HepG2 (cell line): Measurements from ENCODE around the gene TPM3. TPM values are rescaled to one million over a fixed set of nuclear protein-coding genes. Genes with fewer than 3 reads are reported as not detected.

Experiments
- CENPT ChIP-seq: sonication (generic); formaldehyde crosslinking; IDR thresholded peaks from 2 replicates; pipeline ENCODE4 v1.8.0; 2022; ENCODE audit warnings: low read depth, mild to moderate bottlenecking, moderate library complexity, missing genetic modification reagents
- FOXC1 ChIP-seq: sonication (generic); formaldehyde crosslinking; IDR thresholded peaks from 2 replicates; pipeline ENCODE4 v1.8.0; 2022; ENCODE audit warnings: mild to moderate bottlenecking, missing genetic modification reagents, borderline replicate concordance
- FOXO4 ChIP-seq: sonication (generic); formaldehyde crosslinking; conservative IDR thresholded peaks from 2 replicates; pipeline ENCODE4 v1.8.1; 2023; ENCODE audit warnings: missing genetic modification reagents
- NFE2 ChIP-seq: sonication (generic); formaldehyde crosslinking; IDR thresholded peaks from 2 replicates; pipeline ENCODE4 v1.4.0; 2020; ENCODE audit warnings: missing genetic modification reagents
- NFKB2 ChIP-seq: sonication (generic); formaldehyde crosslinking; IDR thresholded peaks from 2 replicates; pipeline ENCODE4 v1.4.0; 2020; ENCODE audit warnings: missing genetic modification reagents, borderline replicate concordance
- PHF20 ChIP-seq: sonication (generic); formaldehyde crosslinking; IDR thresholded peaks from 2 replicates; pipeline ENCODE4 v1.5.0; 2020; ENCODE audit warnings: mild to moderate bottlenecking, missing genetic modification reagents
- PLRG1 ChIP-seq: fragments of 450-650 bp; conservative IDR thresholded peaks from 2 replicates; pipeline ENCODE4 v1.6.1; 2016
- ZNF10 ChIP-seq: sonication (generic); formaldehyde crosslinking; IDR thresholded peaks from 2 replicates; pipeline ENCODE4 v1.4.0; 2020; ENCODE audit warnings: mild to moderate bottlenecking, low read depth, missing genetic modification reagents, borderline replicate concordance
- ZNF251 ChIP-seq: sonication (generic); formaldehyde crosslinking; IDR thresholded peaks from 2 replicates; pipeline ENCODE4 v1.9.0; 2021; ENCODE audit warnings: mild to moderate bottlenecking, missing genetic modification reagents
- ZNF350 ChIP-seq: sonication (generic); formaldehyde crosslinking; IDR thresholded peaks from 2 replicates; pipeline ENCODE4 v1.4.0; 2020; ENCODE audit warnings: mild to moderate bottlenecking, low read depth, missing genetic modification reagents, borderline replicate concordance
- polyA plus RNA-seq, 8 experiments: library from polyadenylated mRNA; depleted of rRNA in 3 of 8; stranded (reverse) in 7 of 8; unstranded in 1 of 8; fragments of >200 nt; fragmentation: Illumina TruSeq in 4 of 8; extraction: Trizol in 4 of 8; gene quantifications; 2 replicates each; pipeline versions ENCODE4 v1.2.1 to v1.2.3, GENCODE V29; 2011 to 2016; ENCODE audit warnings: low read depth in 4 of 8, missing spikeins in 1 of 8, mixed read lengths in 1 of 8; ENCODE audit not compliant: insufficient read depth in 1 of 8
- total RNA-seq, 5 experiments: library from RNA; depleted of rRNA; stranded (reverse); fragments of >200 nt; fragmentation: Illumina TruSeq; extraction: Trizol; gene quantifications; 2 replicates each; pipeline ENCODE4 v1.2.3, GENCODE V29; 2016; ENCODE audit warnings: low read depth in 1 of 5
- TF ChIP-seq, protein P1 (sequence below): sonication (generic); formaldehyde crosslinking; IDR thresholded peaks from 2 replicates; pipeline ENCODE4 v1.4.0; 2020; ENCODE audit warnings: missing genetic modification reagents, borderline replicate concordance
- TF ChIP-seq, protein P2 (sequence below): IDR thresholded peaks from 2 replicates; pipeline ENCODE4 v1.6.1; 2016; ENCODE audit warnings: missing compliant biosample characterization, missing genetic modification reagents, borderline replicate concordance

Gene TPM3
- total and polyA plus RNA-seq, 2 of the 13 experiments (the other 11 are each of a cell fraction or from before 2014, with no cell fraction given) = 160 to 307 TPM

DNA sequence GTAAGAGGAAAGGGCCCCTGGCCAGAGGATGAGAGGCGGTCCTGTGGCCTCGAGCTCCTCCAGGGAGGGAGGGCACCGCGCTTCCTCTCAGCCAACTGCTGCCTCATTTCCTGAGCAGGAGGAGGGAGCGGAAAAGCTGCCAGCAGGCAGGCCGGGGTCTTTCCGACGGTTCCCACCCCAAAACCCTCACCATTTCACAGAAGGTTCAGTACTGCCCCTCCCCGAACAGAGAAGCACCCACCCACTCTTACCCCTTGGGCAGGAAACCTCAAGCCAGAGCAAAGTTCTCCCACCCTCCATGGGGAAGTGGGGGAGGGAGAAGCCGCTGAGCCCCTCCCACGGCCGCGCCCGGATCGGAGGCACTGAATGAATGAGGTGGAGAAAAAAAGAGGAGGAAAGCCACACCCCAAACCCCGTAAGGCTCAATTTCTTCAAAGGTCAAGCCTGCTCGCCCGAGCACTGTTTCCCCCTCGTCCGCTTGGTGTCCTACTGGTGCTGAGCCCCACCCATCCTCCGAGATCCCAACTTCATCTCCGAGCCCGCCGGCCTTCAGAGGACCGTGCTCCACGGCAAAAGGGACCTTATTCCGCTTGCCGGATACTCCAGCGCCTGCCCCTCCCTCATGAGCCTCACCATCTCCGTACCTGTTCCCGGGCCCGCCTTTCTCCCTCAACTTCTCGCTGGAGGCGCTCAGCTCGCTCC is 9.4 kb downstream of the TPM3 start (continued):
- TF ChIP-seq, protein P1, sequence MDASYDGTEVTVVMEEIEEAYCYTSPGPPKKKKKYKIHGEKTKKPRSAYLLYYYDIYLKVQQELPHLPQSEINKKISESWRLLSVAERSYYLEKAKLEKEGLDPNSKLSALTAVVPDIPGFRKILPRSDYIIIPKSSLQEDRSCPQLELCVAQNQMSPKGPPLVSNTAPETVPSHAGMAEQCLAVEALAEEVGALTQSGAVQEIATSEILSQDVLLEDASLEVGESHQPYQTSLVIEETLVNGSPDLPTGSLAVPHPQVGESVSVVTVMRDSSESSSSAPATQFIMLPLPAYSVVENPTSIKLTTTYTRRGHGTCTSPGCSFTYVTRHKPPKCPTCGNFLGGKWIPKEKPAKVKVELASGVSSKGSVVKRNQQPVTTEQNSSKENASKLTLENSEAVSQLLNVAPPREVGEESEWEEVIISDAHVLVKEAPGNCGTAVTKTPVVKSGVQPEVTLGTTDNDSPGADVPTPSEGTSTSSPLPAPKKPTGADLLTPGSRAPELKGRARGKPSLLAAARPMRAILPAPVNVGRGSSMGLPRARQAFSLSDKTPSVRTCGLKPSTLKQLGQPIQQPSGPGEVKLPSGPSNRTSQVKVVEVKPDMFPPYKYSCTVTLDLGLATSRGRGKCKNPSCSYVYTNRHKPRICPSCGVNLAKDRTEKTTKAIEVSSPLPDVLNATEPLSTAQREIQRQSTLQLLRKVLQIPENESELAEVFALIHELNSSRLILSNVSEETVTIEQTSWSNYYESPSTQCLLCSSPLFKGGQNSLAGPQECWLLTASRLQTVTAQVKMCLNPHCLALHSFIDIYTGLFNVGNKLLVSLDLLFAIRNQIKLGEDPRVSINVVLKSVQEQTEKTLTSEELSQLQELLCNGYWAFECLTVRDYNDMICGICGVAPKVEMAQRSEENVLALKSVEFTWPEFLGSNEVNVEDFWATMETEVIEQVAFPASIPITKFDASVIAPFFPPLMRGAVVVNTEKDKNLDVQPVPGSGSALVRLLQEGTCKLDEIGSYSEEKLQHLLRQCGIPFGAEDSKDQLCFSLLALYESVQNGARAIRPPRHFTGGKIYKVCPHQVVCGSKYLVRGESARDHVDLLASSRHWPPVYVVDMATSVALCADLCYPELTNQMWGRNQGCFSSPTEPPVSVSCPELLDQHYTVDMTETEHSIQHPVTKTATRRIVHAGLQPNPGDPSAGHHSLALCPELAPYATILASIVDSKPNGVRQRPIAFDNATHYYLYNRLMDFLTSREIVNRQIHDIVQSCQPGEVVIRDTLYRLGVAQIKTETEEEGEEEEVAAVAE = no peak
- TF ChIP-seq CENPT (CRISPR knock-in tag) = no peak; the same call in 1 of the 2 replicates
- TF ChIP-seq, protein P2, sequence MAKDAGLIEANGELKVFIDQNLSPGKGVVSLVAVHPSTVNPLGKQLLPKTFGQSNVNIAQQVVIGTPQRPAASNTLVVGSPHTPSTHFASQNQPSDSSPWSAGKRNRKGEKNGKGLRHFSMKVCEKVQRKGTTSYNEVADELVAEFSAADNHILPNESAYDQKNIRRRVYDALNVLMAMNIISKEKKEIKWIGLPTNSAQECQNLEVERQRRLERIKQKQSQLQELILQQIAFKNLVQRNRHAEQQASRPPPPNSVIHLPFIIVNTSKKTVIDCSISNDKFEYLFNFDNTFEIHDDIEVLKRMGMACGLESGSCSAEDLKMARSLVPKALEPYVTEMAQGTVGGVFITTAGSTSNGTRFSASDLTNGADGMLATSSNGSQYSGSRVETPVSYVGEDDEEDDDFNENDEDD = peak; percentile 51; the same call in 1 of the 2 replicates
- no peak for TF ChIP-seq NFKB2 (CRISPR knock-in tag)
- TF ChIP-seq NFE2 (CRISPR knock-in tag) = no peak
- no peak for TF ChIP-seq PLRG1
- TF ChIP-seq PHF20 (CRISPR knock-in tag) = peak; percentile 35; the same call in 1 of the 2 replicates
- peak; percentile 1; the same call in 1 of the 2 replicates for TF ChIP-seq FOXC1 (CRISPR knock-in tag)
- TF ChIP-seq ZNF251 (CRISPR knock-in tag) = no peak
- TF ChIP-seq ZNF350 (CRISPR knock-in tag) = peak; percentile 82
- TF ChIP-seq ZNF10 = no peak
- 0 out of 2 replicates have a peak, but pooled peaks have one; percentile 8 for TF ChIP-seq FOXO4 (CRISPR knock-in tag)
